CD4-positive, alpha-beta T cell (primary cell): ENCODE measurements around the gene C4orf50. TPM values are rescaled to one million over a fixed set of nuclear protein-coding genes. Genes with fewer than 3 reads are reported as not detected.

Experiments
- ATAC-seq: fragments of 200-7000 bp; cut with Tn5 transposase; one replicate; pipeline ENCODE4 v1.10.0; 2022; ENCODE audit warnings: mild to moderate bottlenecking; ENCODE audit not compliant: poor library complexity
- CTCF ChIA-PET: fragments of 350-600 bp; sonication (Branson Sonifier 250); formaldehyde crosslinking; loops from one replicate; lab custom pipeline; 2021; ENCODE audit warnings: antibody characterized with exemption, inconsistent platforms; lab: Charles Lee
- POLR2A ChIA-PET: fragments of 350-600 bp; sonication (Branson Sonifier 250); formaldehyde crosslinking; loops from one replicate; lab custom pipeline; 2021; ENCODE audit warnings: antibody characterized with exemption, inconsistent platforms; lab: Charles Lee
- DNase-seq, 14 experiments: peaks; one replicate each; pipeline ENCODE4 v3.0.0-alpha.2; 2013 to 2020; ENCODE audit warnings: mixed read lengths in 2 of 14
- H3K27ac ChIP-seq, 2 donors: one replicate each; pipeline versions ENCODE4 v1.5.1 to v1.7.0; 2013; ENCODE audit warnings: low read length in 2 of 2, low read depth in 1 of 2, mild to moderate bottlenecking in 1 of 2
- H3K27me3 ChIP-seq, 2 experiments: 1 replicate in 1 of 2; 2 replicates in 1 of 2; pipeline versions ENCODE4 v1.6.1 to v1.7.0; 2013; ENCODE audit warnings: low read length in 2 of 2, control low read depth in 1 of 2, mild to moderate bottlenecking in 1 of 2, moderate library complexity in 1 of 2; ENCODE audit not compliant: insufficient read depth in 2 of 2, control insufficient read depth in 1 of 2
- H3K36me3 ChIP-seq: one replicate; pipeline ENCODE4 v1.6.1; 2013; ENCODE audit warnings: low read length, control low read depth; ENCODE audit not compliant: insufficient read depth
- H3K4me1 ChIP-seq: one replicate; pipeline ENCODE4 v1.6.1; 2013; ENCODE audit warnings: low read length, control low read depth; ENCODE audit not compliant: insufficient read depth
- H3K4me3 ChIP-seq: one replicate; pipeline ENCODE4 v1.5.1; 2013; ENCODE audit warnings: mild to moderate bottlenecking, low read length, moderate library complexity
- H3K9me3 ChIP-seq, 2 experiments: 1 replicate in 1 of 2; 2 replicates in 1 of 2; pipeline versions ENCODE4 v1.6.1 to v1.7.0; 2013; ENCODE audit warnings: low read length in 2 of 2, mild to moderate bottlenecking in 2 of 2, control low read depth in 1 of 2, moderate library complexity in 1 of 2; ENCODE audit not compliant: control insufficient read depth in 1 of 2, insufficient read depth in 1 of 2
- H3K27ac Mint-ChIP-seq: one replicate; pipeline ENCODE4 v1.8.0; 2020; ENCODE audit warnings: mixed read lengths
- H3K27me3 Mint-ChIP-seq: one replicate; pipeline ENCODE4 v1.8.0; 2021; ENCODE audit warnings: mixed read lengths
- H3K36me3 Mint-ChIP-seq: one replicate; pipeline ENCODE4 v1.8.0; 2021; ENCODE audit warnings: low read depth, mixed read lengths
- H3K4me1 Mint-ChIP-seq: one replicate; pipeline ENCODE4 v1.8.0; 2021; ENCODE audit warnings: low read depth, mixed read lengths
- H3K4me3 Mint-ChIP-seq: one replicate; pipeline ENCODE4 v1.8.0; 2020; ENCODE audit warnings: mild to moderate bottlenecking, mixed read lengths
- H3K9me3 Mint-ChIP-seq: one replicate; pipeline ENCODE4 v1.8.0; 2020; ENCODE audit warnings: mixed read lengths
- CTCF ChIP-seq: fragments of 200-600 bp; IDR thresholded peaks from one replicate; pipeline ENCODE4 v1.8.0; 2022; ENCODE audit warnings: antibody characterized with exemption, mild to moderate bottlenecking
- intact Hi-C, 2 experiments: fragments of 100-400 bp; cut with DNase I in 1 of 2; cut with micrococcal nuclease in 1 of 2; formaldehyde crosslinking; loops; one replicate each; pipeline versions ENCODE4 v1.15.1 to v1.9.0; 2023 to 2025; cut with DNase I, micrococcal nuclease
- total RNA-seq, 174 experiments: library from RNA in 2 of 174; stranded (reverse) in 2 of 174; gene quantifications; one replicate each; pipeline ENCODE4 v1.2.3 and lab custom pipeline; 2021 to 2026

The C4orf50 gene
- total RNA-seq, 2 experiments from 2014 or later = 0.16 to 0.20 TPM

GRCh38 chr4:5897674-5898073, 120.6 kb downstream of the C4orf50 start:
- Mint-ChIP-seq H3K27ac (no peak overlapping the region), H3K27me3 (peaks cover 77% of the 10 kb centered on the region), H3K4me1 (no peaks in the 10 kb centered on the region), H3K36me3 (no peaks in the 10 kb centered on the region), H3K4me3 (no peak overlapping the region), H3K9me3 (peaks cover 2% of the 10 kb centered on the region)
- Histone ChIP-seq H3K9me3 (peaks cover 0 to 14% of the 10 kb centered on the region in 2 experiments), H3K27me3 (peaks cover 7 to 10% of the 10 kb centered on the region in 2 experiments), H3K27ac (no peak overlapping the region), H3K4me3 (no peak overlapping the region), H3K4me1 (no peaks in the 10 kb centered on the region), H3K36me3 (no peaks in the 10 kb centered on the region)
- no peak for TF ChIP-seq CTCF
- intact Hi-C loops = no loop called here
- DNase-seq (no peak), ATAC-seq (no peak)
- CTCF ChIA-PET = no interaction called here
- POLR2A ChIA-PET = no interaction called here

- H3K27me3 ChIP-seq = peaks cover 26 to 30% of the 10 kb centered on the region in 2 experiments
- no peak overlapping the region for H3K27ac ChIP-seq
- Mint-ChIP-seq H3K9me3 (peaks cover 2% of the 10 kb centered on the region), H3K4me1 (no peaks in the 10 kb centered on the region), H3K36me3 (no peaks in the 10 kb centered on the region), H3K27me3 (peaks cover 76% of the 10 kb centered on the region), H3K4me3 (no peak overlapping the region), H3K27ac (no peak overlapping the region)
- ChIA-PET POLR2A (no interaction called here), CTCF (no interaction called here)
- peaks cover 5 to 33% of the 10 kb centered on the region in 2 experiments for H3K9me3 ChIP-seq
- ATAC-seq (no peak), DNase-seq (no peak)
- TF ChIP-seq CTCF = no peak
- no peak overlapping the region for H3K4me3 ChIP-seq
- intact Hi-C loops = no loop called here
- H3K36me3 ChIP-seq = no peaks in the 10 kb centered on the region
- no peaks in the 10 kb centered on the region for H3K4me1 ChIP-seq
These were observed 122.9 kb downstream of the C4orf50 start for GRCh38 chr4:5895287-5895686.

- Histone ChIP-seq H3K27ac (no peak overlapping the region), H3K36me3 (no peaks in the 10 kb centered on the region), H3K4me1 (no peaks in the 10 kb centered on the region), H3K9me3 (peaks cover 5 to 38% of the 10 kb centered on the region in 2 experiments), H3K4me3 (no peak overlapping the region), H3K27me3 (peaks cover 36 to 40% of the 10 kb centered on the region in 2 experiments)
- H3K4me3 Mint-ChIP-seq = no peak overlapping the region
- DNase-seq = no peak
- POLR2A ChIA-PET = no interaction called here
- H3K27me3 Mint-ChIP-seq = peaks cover 81% of the 10 kb centered on the region
- H3K9me3 Mint-ChIP-seq = peaks cover 2% of the 10 kb centered on the region
- intact Hi-C loops = no loop called here
- CTCF ChIA-PET = no interaction called here
- H3K36me3 Mint-ChIP-seq = no peaks in the 10 kb centered on the region
- H3K4me1 Mint-ChIP-seq = no peaks in the 10 kb centered on the region
- no peak for ATAC-seq
- H3K27ac Mint-ChIP-seq = no peak overlapping the region
- TF ChIP-seq CTCF = no peak
These were observed 124.0 kb downstream of the C4orf50 start for GRCh38 chr4:5894266-5894665.
